GM15510 (cell line): ENCODE measurements around the gene RAB38.

Experiments
- POLR2A ChIP-seq: IDR thresholded peaks from 3 replicates; pipeline ENCODE4 v1.6.1; 2011; ENCODE audit warnings: borderline replicate concordance; ENCODE audit not compliant: insufficient read length; ENCODE audit errors: extremely low read depth

The RAB38 gene

DNA sequence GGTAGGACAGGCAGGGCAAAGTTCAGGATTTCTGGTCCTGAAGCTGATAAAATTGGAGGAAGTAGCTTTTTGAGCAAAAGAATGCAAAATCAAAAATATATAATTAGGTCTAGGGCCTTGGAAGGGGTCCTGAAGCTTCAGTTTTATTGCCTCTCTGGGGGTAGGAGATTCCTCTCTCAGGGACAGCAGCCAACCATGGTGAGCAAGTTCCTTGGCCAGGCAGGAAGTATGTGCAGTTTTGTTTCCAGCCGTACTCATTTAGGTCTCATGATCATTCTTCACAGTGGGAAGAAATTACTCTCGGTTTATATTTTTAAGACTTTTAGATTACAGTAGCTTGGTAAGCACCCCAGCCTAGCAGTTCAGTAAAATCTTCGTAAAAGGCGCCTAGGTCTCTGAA is 2.9 kb upstream of the RAB38 start:
- no peak for TF ChIP-seq POLR2A

DNA sequence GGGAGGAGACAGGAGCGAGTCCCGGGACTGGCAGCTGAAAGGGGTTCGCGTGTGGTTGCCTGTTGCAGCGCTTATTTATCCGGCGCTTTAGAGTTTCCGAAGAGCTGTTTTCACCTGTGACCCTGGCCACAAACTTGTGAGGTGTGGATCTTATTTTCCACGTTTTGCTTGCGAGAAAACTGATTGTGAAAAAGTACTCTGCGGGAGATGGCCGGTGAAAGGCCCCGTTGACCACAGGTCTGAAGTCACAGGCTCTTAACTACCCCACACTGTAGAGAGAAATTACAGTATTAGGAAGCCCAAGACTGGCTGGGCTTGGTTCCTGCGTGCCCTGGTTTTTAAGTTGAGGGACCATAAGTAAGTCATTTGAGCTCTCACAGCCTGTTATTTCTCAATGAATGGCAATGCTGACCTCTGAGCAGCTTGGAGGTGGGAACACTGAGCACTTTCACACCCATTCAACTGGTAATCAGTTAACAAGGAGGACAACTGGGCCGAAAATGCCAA is 379 bp upstream of the RAB38 start:
- no peak for TF ChIP-seq POLR2A

DNA sequence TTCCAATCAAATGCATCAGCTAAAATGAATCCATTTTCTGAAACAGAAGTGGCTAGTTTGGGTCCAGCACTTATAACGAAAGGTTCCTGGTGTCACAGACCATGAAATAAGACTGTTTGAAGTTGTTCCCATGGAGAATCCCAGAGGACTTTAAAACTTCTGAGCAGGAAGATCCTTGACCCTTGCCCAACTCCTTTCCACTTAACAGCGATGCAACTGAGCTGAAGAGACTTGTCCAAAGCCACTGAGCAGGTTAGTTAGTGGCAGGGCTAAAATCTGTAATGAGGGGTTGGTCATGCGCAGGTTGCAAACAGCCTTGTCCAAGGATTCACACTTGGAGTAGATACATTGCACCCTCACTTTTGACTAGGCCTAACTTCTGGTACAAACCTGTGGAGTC is 1.3 kb downstream of the RAB38 start:
- no peak for TF ChIP-seq POLR2A

DNA sequence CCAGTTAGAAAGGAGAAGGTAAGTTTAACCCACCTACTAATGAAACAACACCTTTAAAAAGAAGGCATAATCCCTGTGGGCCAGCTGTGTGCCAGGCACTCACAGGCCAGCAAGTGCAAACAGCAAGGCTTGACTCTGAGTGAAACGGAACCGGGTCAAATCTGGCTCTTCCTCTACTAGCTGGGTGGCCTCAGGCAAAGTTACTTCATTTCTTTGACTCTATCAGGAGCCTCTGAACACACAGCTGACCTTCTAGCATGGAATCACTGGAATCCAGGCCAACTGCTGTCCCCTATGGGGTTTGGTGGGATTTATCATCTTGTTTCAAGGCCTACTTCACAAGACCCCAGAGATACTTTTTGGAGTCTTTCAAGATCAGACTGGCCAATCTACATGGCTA is 3.3 kb downstream of the RAB38 start:
- TF ChIP-seq POLR2A, result no peak

DNA sequence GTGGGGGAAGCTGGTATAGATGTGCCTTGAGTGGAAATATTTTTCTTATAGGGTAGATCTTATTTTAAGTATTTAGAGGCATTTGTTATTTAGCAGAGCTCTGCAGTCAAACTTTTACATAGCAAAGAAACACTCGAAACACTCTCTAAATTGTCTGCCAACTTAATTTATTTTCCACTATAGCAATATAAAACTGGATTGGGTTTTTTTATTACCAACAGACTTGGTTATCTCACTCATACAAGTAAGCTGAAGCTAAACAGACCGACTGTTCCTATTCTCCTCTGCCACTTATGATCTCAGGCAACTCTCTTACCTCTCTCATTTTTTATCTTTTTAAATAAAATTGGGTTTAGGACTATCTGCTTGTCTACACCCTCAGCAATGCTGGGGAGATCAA is 4.6 kb downstream of the RAB38 start:
- no peak for TF ChIP-seq POLR2A

DNA sequence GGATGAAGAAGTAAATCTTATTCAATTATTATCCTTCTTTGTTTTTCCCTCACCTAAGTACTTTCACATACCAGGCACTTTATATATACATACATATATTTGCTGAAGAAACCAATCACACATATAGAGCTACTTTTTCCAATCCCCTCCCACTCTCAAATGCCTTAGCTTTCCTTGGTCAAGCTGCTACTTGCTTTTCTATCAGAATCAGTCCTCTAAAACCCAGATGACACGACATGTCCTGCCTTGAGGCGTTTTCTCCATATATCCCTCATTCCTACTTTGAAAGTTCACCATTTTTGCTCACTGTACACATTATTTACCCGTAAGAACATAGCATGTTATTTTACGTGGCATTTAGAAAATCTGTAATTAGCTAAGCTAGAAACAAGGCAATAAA is 5.4 kb downstream of the RAB38 start:
- TF ChIP-seq POLR2A, result no peak

DNA sequence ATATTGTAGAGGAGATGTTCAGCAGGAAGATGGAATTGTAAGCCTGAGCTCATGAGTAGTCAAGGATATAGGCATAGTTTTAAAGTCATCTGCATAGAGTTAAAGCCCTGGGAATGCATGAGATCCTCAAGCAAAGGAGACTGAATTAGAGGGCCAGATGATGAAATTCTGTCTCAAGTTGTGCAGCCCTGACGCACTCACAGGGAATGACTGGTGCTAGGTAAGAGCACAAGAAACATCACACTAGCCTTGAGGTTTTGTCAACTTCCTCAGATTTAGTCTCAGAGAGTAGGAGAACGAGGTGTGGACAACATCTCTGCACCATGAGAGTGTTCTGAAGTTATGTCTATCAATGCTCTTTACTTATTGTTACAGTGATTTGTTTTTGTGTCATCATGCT is 5.8 kb downstream of the RAB38 start:
- no peak for TF ChIP-seq POLR2A

DNA sequence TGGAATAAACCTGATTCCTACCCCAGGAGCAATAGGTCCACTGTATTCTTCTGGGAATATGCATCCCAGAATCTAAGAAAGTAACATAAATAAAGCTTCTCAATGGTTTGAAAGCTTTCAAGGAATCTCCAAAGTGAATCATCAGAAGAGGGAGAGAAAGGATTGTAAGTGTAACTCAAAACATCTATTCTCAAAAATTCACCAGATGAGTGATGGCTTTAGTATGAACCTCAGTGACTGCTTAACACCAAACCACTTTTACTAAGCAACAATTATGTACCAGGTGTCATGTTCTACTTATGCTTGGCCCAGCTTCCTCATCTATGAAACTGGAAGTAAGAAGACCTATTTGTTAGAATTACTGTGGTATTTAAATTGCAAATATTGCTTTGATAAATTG is 7.4 kb downstream of the RAB38 start:
- no peak for TF ChIP-seq POLR2A

DNA sequence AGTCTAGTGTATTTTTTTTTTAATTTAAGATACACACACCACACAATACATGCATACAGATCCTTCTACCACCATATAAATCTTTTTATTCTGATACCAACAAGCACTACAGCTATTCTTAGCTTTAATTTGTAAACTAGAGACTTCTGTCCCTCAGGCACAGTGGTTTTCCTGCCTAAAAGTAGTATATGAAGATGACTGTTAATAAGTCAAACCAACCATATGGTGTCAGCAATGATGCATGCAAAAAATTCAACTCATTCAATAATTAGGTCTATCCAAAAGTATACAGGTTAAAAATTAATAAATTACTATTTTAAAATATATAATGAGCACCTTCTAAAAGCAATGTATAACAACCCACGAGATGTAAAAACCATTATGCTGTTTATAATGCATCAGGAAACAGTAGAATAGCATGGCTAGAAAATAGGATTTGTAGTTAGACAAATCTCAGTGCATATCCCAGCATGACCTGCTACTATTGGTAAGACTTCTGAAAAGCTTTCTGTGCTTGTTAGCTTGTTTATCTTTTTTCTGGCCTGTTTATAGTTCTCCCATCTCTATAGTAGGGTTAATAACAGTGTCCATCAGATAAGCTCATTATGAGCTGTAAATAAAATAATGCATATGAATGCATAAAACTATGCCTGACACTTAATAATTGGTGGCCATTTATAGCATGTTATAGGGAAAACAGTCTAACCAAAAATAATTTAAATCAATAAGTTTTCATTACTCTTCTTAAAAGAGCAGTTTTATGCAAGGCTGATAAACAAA is 10.2 kb downstream of the RAB38 start:
- TF ChIP-seq POLR2A, result no peak

DNA sequence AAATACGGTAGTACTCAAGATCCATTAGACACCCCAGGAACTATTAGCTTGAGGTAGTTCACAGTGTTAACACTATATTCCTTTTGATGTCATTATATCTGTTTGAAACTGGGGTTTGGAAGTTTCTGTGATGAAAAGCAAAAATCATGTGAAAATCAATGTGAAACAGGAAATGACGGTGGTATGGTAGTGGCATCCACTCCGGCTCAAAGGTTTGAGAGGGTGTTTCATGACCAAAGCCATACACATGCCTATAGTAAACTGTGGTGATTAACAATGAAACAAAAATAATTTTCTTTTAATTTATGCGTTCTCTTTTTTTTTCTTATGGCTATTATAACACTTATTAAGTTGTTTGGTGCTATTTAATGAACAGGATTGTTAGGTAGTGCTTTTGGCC is 10.9 kb downstream of the RAB38 start:
- no peak for TF ChIP-seq POLR2A

DNA sequence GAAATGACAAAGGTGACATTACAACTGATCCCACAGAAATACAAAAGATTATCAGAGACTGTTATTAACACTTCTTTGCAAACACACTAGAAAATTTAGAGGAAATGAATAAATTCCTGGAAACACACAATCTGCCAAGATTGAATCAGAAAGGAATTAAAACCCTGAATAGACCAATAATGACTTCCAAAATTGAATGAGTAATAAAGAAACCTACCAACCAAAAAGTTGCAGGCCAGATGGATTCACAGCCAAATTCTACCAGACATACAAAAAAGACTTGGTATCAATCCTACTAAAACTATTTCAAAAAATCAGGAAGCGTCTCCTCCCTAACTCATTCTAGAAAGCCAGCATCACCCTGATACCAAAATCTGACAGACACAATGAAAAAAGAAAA is 17.2 kb downstream of the RAB38 start:
- no peak for TF ChIP-seq POLR2A

DNA sequence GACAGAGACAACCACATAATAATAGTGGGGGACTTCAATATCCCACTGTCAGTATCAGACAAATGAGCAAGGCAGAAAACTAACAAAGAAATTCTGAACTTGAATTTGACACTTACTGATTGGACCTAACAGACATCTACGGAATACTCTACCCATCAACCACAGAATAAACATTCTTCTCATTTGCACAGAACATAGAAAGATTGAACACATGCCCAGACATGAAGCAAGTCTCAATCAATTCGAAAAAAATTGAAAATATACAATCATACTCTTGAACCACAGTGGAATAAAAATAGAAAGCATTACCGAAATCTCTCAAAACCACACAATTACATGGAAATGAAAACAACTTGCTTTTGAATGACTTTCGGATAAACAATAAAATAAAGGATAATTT is 17.9 kb downstream of the RAB38 start:
- TF ChIP-seq POLR2A, result no peak

DNA sequence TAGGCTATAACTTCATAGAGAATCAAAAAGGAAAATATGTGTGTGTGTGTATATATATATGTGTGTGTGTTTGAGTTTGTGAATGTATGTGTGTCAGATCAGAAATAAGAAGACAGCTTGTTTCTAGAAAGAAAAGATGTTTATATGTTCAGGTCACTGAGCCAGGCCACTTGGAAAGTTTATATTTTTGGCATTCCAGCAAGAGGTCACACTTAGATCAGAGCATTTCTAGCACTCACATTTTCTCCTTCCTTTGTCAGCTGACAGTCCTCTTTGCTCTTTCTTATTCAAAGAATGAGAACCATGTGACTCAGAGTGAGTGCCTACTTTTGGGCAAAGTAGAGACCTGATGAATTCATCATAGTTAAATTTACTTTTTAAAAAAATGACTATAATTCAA is 22.9 kb downstream of the RAB38 start:
- TF ChIP-seq POLR2A, result no peak

DNA sequence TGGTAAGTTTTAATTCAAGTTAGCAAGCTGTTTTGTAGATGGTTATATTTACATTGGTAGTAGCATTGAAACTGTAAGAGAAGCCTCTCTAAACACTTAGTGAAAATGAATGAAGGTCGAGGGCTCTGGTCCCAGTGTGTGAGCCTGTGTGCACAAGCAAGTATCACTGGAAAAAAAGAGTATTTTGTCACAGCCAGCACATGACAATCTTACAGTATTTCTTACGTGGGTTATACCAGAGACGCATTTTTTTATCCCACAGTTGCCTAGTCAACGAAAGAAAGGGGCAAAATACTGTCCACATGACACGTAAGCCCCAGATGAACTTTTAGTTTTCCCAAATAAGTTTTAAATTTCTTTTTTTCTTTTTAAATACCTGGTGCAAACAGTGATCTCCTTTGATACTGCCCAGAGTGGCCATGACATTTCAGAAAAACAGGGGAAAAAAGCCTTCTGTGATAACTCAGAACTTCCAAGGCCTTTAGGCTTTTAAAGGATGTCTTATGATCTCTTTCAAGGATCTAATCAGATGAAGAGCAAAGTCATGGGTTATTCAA is 23.5 kb downstream of the RAB38 start:
- no peak for TF ChIP-seq POLR2A

DNA sequence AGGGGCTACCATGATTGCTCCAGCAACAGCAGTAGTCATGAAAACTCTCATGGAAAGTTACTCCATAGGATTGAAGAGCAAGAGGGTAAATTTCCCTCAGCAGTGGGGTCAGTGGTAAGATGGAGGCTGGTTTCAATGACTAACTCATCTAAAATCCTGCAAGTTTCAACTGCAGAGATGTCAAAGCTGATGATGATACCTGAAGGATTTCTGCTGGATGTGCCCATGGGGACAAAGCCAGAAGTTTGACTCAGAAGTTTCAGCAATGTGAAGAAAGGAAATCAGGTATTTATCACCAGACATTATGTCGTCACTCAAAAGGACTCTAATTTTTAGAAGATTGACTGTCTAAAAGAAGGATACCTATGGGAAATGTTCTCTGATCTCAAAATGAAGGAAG is 29.1 kb downstream of the RAB38 start:
- TF ChIP-seq POLR2A, result no peak

DNA sequence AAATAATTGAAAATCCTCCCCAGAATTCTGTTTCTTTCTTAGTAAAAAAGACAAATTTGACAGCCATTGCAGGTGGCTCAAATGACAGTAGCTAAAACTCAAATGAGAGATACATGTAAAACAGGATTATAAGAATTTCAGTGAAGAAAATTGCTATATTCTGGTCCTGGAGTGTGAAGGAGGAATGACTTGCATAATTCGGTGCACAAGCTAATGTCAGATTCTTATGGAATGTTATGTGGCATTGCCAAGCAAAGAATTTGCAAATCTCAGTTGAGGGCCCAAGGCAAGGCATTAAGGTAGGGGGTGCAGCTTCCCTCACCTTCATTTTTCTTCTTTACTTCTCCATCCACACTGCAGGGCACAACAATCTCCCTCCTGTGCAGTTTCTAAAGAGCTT is 35.4 kb downstream of the RAB38 start:
- TF ChIP-seq POLR2A, result no peak
